Left renal pelvis (tissue), 4 donors: ENCODE data around the gene COMMD6. TPM values are rescaled to one million over a fixed set of nuclear protein-coding genes. Genes with fewer than 3 reads are reported as not detected.

Experiments
- DNase-seq, 4 donors: peaks; one replicate each; pipeline ENCODE4 v3.0.0-alpha.2; 2013; ENCODE audit warnings: low read depth in 4 of 4, low spot score in 3 of 4
- polyA plus RNA-seq, 4 donors: library from polyadenylated mRNA; unstranded; fragments of 120-200 nt; gene quantifications; one replicate each; pipeline ENCODE4 v1.2.1, GENCODE V29; 2013; ENCODE audit not compliant: insufficient read length in 4 of 4

COMMD6 gene
- polyA plus RNA-seq, 4 donors = 218 to 263 (median 245) TPM

DNA sequence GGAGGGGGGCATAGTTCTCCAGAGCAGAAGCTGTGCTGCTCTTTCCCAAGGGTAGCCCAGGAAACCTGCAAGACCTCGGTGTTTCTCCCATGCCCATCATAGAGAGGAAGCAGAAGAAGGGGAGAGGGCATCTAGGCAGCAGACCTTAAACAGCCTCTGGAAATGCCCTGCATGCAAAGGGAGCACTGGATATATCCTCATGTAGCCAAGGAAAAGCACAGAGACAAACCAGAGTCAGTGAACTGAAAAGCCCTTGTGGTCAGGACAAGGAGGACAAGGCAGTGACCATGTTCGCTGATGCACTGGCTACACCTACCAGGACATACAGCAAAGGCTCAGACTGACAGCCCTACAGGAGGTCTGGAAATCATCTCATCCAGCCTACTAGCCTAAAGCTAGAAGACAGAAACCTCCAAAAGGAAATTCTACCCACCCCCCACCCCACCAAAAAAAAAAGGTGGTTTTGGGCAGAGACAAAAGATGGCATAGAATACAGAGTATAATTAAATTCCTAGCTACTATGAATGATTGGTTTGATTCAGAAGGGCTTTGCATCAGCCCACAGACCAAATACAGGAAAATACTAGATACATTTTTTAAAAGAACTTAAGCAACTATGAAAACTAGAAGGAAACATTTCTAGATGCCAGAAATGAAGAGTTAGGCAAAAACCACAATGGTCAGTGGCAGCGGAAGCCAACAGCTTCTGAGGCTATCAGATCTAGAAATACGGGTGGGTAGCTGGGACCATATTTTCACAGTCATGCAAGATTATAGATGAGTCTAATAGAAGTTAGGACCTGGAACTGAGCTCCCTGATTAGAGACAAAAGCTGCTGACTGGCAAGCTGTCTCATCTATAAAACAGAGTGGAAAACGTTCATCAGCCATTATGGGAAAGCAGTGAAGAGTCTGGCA, 51.2 kb downstream of the COMMD6 start:
- no peak for DNase-seq

DNA sequence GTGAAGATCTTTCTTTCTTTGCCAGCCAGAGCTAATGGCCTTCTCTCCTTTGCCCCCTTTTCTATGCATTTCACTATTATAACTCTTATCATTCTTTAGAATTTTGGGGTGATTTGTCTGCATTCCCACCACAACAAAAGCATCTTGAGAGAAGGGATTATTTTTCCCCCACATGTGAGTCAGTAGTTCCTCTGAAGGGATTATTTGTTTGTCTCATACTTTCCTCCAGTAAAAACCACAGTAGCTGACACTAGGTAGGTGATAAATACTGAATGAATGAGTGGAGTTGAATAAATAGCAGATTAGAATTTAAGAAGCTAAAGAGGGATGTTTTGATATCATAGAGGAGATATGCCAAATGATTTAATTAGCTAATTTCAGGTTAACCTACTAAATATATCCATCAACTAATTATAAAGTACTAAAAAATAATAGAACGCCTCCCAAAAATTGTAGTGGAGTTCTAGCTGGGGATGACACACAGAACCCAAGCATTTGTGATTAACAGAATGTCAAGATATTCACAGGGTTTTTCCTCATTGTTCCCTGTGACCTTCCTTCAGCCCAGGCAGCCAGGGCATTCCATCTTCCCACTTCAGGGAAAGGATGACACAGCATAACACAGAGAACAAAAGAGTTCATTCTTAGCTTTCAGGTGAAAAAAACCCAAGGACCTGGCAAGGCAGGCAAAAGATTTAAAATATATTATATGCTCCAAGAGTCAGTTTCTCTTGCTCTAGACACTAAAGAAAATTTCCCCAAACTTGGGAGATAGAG, 52.2 kb downstream of the COMMD6 start:
- DNase-seq = no peak

DNA sequence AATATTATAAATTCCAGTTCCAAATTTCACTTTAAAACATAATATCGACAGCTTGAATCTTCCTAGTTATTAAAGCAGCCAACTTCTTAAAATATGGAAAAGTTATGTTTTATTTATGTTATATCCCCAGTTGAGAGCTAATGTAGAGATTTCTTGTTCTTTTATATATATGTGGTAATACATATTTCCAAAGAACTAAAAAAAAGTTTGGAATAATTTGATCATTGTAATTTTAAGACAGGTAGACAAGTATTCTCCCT, 54.9 kb downstream of the COMMD6 start:
- no peak for DNase-seq

DNA sequence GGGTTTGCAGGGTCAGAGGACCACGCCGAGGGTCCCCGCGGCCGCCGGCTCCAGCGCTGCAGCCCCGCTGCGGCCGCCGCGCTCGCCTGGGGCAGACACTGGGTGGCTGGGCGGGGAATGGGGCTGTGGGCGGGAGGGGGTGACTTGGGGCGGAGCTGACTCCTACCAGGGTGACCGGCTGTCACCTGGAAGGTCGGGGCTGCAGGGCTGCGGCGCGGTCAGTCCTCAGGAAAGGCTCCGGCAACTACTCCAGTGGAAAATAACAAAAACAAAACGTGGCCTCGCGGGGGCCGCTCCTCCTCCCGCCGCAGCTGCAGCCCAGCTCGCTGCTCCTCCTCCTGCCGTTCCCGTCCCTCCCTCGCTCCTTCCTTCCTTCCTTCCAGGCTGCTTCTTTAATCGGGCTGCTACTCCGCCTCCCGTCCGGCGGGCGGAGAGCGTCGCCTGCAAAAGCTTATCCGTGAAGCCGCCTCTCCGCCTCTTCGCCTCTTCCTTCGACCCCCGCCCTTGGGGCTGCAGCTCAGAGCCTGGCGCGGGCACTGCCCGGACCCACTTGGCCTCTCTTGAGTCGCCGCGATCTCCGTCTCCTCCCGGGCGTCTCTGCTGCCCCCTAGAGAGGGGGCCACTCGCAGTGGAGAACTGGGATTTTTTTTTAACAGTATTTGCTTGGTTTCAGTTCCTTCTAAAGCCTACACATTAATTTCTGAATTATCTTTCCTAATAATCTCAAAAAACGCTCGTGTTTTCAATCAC, 55.4 kb downstream of the COMMD6 start, which contains the start of gene TBC1D4:
Gene TBC1D4 (minus strand): TSS at position 100 of the 750 bp plus-strand sequence. CDS start 402 bp downstream, outside the sequence.
- DNase-seq = peak; percentile 78 to 84 (median 81)

DNA sequence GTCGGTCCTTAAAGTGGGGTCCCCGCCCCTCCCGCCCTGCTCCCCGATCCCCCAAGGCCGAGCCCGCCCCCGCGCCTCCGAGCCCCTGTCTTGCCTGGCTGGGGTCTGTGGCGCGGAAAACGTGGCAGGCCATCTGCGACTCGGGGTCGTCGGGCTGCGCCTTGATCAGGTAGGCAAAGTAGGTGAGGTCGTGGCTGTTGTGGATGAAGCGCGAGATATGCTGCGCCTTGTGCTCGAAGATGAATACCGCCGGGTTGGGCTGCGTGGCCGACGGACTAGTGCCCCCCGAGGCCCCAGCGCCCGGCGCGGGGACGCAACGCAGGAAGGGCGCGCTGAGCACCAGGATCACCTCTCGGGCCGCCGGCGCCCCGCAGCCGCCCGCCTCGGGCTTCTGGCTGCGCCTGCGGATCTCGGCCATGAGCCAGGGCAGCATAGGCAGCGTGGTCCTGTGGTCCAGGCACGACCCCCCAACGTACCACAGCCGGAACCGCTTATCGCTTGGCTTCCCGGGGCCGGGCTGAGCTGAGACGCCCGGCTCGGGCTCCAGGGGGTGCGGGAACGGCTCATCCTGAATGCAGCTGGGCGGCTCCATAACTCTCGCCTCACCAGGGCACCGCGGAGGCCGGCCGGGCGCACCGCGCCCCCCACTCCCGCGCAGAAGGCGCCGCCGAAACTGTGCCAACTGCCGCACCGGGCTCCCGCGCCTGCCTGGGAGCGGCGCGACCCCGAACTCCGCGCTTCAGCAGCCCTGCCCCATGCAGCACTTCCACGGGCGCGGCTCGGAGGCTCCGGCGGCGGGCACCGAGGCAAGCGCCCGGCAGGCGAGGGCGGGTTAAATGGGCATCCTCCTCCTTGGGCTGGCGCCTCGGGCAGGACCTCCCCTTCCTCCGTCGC, 56.2 kb downstream of the COMMD6 start:
- DNase-seq = peak in 3 of 4 donors; percentile 14 to 33 (median 23)

DNA sequence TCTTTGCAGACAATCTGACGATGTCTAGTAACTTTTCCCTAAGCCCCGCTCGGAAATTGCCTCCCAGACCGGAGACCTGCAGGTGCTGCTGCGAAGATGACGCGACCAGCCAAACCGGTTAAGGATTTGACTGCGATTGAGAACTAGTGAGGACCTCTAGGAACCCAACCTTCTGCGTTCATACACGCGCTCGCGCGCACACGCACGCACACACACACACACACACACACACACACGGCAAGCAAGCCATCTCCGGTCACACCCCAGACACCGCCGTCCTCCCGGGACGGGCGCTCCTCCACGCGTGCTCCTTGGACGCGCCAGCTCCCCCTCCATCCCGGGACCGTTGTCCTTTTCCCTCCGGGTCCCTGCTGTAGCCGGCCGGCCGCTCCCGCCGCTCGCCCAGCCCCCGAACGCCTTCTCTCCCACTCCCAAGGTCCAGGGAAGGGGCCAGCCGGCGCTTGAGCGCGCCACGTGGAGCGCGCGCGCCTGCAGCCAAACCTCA, 56.9 kb downstream of the COMMD6 start:
- DNase-seq = peak in 3 of 4 donors; percentile 56 to 69 (median 61)

DNA sequence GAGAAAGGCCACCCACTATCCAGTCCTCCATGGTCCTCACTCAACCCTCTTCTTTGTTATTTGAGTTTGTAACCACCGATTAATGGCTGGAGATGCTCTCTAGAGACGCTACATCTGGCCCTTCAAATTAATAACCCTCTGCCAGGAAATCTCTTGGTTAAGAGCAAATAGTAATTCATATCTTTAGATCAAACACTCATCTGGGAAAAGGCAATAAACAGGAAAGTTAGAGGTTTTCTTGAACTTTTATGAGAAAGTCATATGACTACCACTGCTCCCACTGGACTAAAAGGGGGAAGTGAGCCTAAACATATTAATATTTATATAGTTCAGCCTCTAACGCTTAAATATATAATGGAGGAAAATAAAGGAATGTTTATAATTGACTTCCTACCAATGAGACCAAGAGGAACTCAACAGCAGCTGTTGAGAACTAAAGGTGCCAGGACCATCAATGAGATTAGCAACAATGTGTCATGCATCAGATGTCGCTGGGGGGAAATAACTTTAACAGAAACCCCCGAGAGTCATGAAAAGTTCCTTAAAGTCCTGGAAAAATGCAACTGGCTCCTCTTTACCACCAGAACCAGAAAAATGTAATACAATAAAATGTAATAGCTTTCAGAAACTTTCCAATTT, 58.4 kb downstream of the COMMD6 start:
- no peak for DNase-seq

DNA sequence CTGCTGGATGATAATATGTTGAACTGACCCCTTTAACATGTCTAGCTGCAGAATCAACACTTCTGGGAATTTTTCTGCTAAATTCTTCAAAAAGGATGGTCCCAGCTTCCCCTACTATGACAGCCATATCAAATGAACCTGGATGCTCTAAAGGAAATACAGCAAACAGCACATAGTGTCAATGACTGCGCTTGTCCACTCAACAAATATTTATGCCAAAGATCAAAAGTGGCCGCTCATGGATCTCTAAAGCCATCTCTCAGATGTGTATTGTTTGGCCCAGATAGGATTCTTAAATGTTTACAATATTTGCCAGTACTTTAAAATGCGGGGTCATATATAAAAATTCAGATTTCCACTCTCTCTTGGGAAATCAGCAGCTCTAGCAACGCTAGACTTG, 59.0 kb downstream of the COMMD6 start:
- no peak for DNase-seq

Other genes starting within 250 kb of the COMMD6 start
- 10 to 100 TPM; 16.2 to 62.7 (median 56.0) TPM for gene TBC1D4, start 55.7 kb downstream of the COMMD6 start, polyA plus RNA-seq
- gene UCHL3, start 11.9 kb upstream of the COMMD6 start, polyA plus RNA-seq = 10 to 100 TPM; 22.9 to 44.0 (median 33.3) TPM
- gene LMO7, start 98.5 kb upstream of the COMMD6 start, polyA plus RNA-seq = 10 to 100 TPM; 41.8 to 86.9 (median 78.9) TPM